HepG2 (cell line): ENCODE measurements around the gene FAM83E. TPM values are rescaled to one million over a fixed set of nuclear protein-coding genes. Genes with fewer than 3 reads are reported as not detected.

Source experiments
- ATAC-seq: fragments of 200-7000 bp; cut with Tn5 transposase; 3 replicates; pipeline ENCODE4 v1.9.1; 2020; ENCODE audit warnings: mild to moderate bottlenecking, moderate library complexity
- BruUV-seq: library from RNA; stranded (reverse); fragments of 400-500 nt; replicated peaks from 2 replicates; lab custom pipeline; 2021; lab: Mats Ljungman, UMichigan
- CTCF ChIA-PET: fragments of 300-600 bp; formaldehyde crosslinking; extraction: SDS; loops from one replicate; lab custom pipeline; 2021; ENCODE audit warnings: low total read pairs, inconsistent platforms, low intra/inter-chr PET ratio; lab: Yijun Ruan, JAX
- POLR2A ChIA-PET: fragments of 350-600 bp; sonication (Branson Sonifier 250); formaldehyde crosslinking; loops from one replicate; lab custom pipeline; 2020; ENCODE audit warnings: antibody characterized with exemption, inconsistent platforms; lab: Yijun Ruan, JAX
- DNase-seq: peaks from one replicate; pipeline ENCODE4 v3.0.0-alpha.2; 2015; ENCODE audit warnings: low spot score
- FAIRE-seq: peaks from 3 replicates; lab custom pipeline; 2011; peaks lifted over from hg19 to GRCh38; lab: Jason Lieb, UNC
- H2AFZ ChIP-seq: one replicate; pipeline ENCODE4 v1.6.1; 2011; ENCODE audit warnings: low read length, inconsistent platforms
- H3K27ac ChIP-seq: fragments of 300-600 bp; 3 replicates; pipeline ENCODE4 v1.8.0; 2011; ENCODE audit warnings: mixed run types, mild to moderate bottlenecking, mixed read lengths, low read length, inconsistent platforms; ENCODE audit not compliant: insufficient read depth; ENCODE audit errors: extremely low read length
- H3K27me3 ChIP-seq, 2 experiments: fragments of 200-600 bp in 1 of 2; 2 replicates in 1 of 2; 3 replicates in 1 of 2; pipeline versions ENCODE4 v1.6.0 to v1.8.0; 2011; ENCODE audit warnings: low read length in 2 of 2, mild to moderate bottlenecking in 2 of 2, moderate library complexity in 2 of 2, inconsistent platforms in 1 of 2; ENCODE audit not compliant: insufficient read depth in 2 of 2, control insufficient read depth in 1 of 2
- H3K36me3 ChIP-seq, 2 experiments: fragments of 200-600 bp in 1 of 2; replicated peaks in 1 of 2; 2 replicates in 1 of 2; 3 replicates in 1 of 2; pipeline versions ENCODE4 v1.5.1 to v1.8.0; 2011; ENCODE audit warnings: low read length in 2 of 2, inconsistent platforms in 1 of 2; ENCODE audit not compliant: insufficient read depth in 2 of 2, control insufficient read depth in 1 of 2
- H3K4me1 ChIP-seq: 2 replicates; pipeline ENCODE4 v1.5.1; 2012; ENCODE audit warnings: low read length, inconsistent platforms; ENCODE audit not compliant: insufficient read depth
- H3K4me2 ChIP-seq: 2 replicates; pipeline ENCODE4 v1.6.0; 2011; ENCODE audit warnings: low read depth, low read length, inconsistent platforms
- H3K4me3 ChIP-seq, 3 experiments: fragments of 200-600 bp in 1 of 3; sonication (generic), shearing (Covaris generic) in 1 of 3; replicated peaks in 1 of 3; 2 replicates each; pipeline ENCODE4 v1.5.1; 2011 to 2016; ENCODE audit warnings: low read length in 3 of 3, inconsistent platforms in 2 of 3, low read depth in 2 of 3, mild to moderate bottlenecking in 2 of 3, control low read depth in 1 of 3, mixed read lengths in 1 of 3; ENCODE audit not compliant: insufficient read depth in 1 of 3
- H3K79me2 ChIP-seq: one replicate; pipeline ENCODE4 v1.6.1; 2011; ENCODE audit warnings: low read length, inconsistent platforms; ENCODE audit not compliant: insufficient read depth
- H3K9ac ChIP-seq: 2 replicates; pipeline ENCODE4 v1.6.0; 2011; ENCODE audit warnings: mild to moderate bottlenecking, low read depth, low read length, inconsistent platforms; ENCODE audit not compliant: insufficient read depth
- H3K9me3 ChIP-seq: 2 replicates; pipeline ENCODE4 v1.5.1; 2012; ENCODE audit warnings: mild to moderate bottlenecking, low read length
- H4K20me1 ChIP-seq: 2 replicates; pipeline ENCODE4 v1.6.0; 2011; ENCODE audit warnings: inconsistent platforms, mild to moderate bottlenecking, low read length, moderate library complexity; ENCODE audit not compliant: insufficient read depth
- ASH2L ChIP-seq: fragments of 300-600, 200-600 bp; sonication (generic); IDR thresholded peaks from 2 replicates; pipeline ENCODE4 v1.7.0; 2017; ENCODE audit warnings: low read depth, mild to moderate bottlenecking, moderate library complexity, mixed read lengths, low read length; ENCODE audit not compliant: insufficient read length
- EP300 ChIP-seq, 3 experiments: sonication (generic) in 1 of 3; formaldehyde crosslinking in 1 of 3; IDR thresholded peaks; 2 replicates each; pipeline versions ENCODE4 v1.5.1 to v1.6.1; 2011 to 2020; ENCODE audit warnings: low read depth in 2 of 3, low read length in 2 of 3, borderline replicate concordance in 1 of 3, improper control_type of control experiment in 1 of 3, mild to moderate bottlenecking in 1 of 3, missing genetic modification reagents in 1 of 3, moderate library complexity in 1 of 3
- HCFC1 ChIP-seq: fragments of 150-350 bp; IDR thresholded peaks from 2 replicates; pipeline ENCODE4 v1.6.1; 2014; ENCODE audit warnings: low read depth, low read length
- HMG20B ChIP-seq: conservative IDR thresholded peaks from 2 replicates; pipeline ENCODE4 v1.6.1; 2016; ENCODE audit warnings: missing genetic modification reagents, missing compliant biosample characterization
- HNRNPLL ChIP-seq: fragments of 200-400 bp; formaldehyde crosslinking; IDR thresholded peaks from 2 replicates; pipeline ENCODE4 v1.6.1; 2017; ENCODE audit warnings: mild to moderate bottlenecking, low read depth, low read length; ENCODE audit not compliant: poor library complexity, severe bottlenecking
- MAX ChIP-seq: IDR thresholded peaks from 2 replicates; pipeline ENCODE4 v1.6.1; 2012; ENCODE audit warnings: inconsistent platforms
- NFYC ChIP-seq: IDR thresholded peaks from 2 replicates; pipeline ENCODE4 v1.6.1; 2016; ENCODE audit warnings: missing genetic modification reagents, missing compliant biosample characterization
- SOX6 ChIP-seq, 2 experiments: fragments of 450-650 bp in 1 of 2; sonication (generic) in 1 of 2; formaldehyde crosslinking in 1 of 2; IDR thresholded peaks; 2 replicates each; pipeline versions ENCODE4 v1.4.0 to v1.6.1; 2017 to 2020; ENCODE audit warnings: antibody characterized with exemption in 1 of 2, mild to moderate bottlenecking in 1 of 2, missing genetic modification reagents in 1 of 2
- SP1 ChIP-seq, 2 experiments: fragments of 450-650 bp in 1 of 2; sonication (generic) in 1 of 2; formaldehyde crosslinking in 1 of 2; IDR thresholded peaks; 2 replicates each; pipeline versions ENCODE4 v1.4.0 to v1.6.1; 2016 to 2020; ENCODE audit warnings: missing genetic modification reagents in 1 of 2
- SPEN ChIP-seq: sonication (generic); formaldehyde crosslinking; IDR thresholded peaks from 2 replicates; pipeline ENCODE4 v1.5.1; 2020; ENCODE audit warnings: low read depth, mild to moderate bottlenecking, missing genetic modification reagents
- SRSF1 ChIP-seq: fragments of 200-400 bp; formaldehyde crosslinking; optimal IDR thresholded peaks from 2 replicates; pipeline ENCODE3; 2017; ENCODE audit warnings: mild to moderate bottlenecking, low read depth, low read length, moderate library complexity
- TAF1 ChIP-seq: sonication (generic); formaldehyde crosslinking; IDR thresholded peaks from 2 replicates; pipeline ENCODE4 v1.4.0; 2020; ENCODE audit warnings: missing genetic modification reagents
- TAF15 ChIP-seq: fragments of 200-400 bp; formaldehyde crosslinking; IDR thresholded peaks from one replicate; pipeline ENCODE4 v1.6.1; 2018; ENCODE audit warnings: mild to moderate bottlenecking, low read depth, low read length; ENCODE audit not compliant: poor library complexity, severe bottlenecking
- TGIF2 ChIP-seq: IDR thresholded peaks from 2 replicates; pipeline ENCODE4 v1.6.1; 2016; ENCODE audit warnings: control low read depth, missing compliant biosample characterization
- ZFX ChIP-seq: sonication (generic); formaldehyde crosslinking; IDR thresholded peaks from 2 replicates; pipeline ENCODE4 v1.4.0; 2020; ENCODE audit warnings: mild to moderate bottlenecking, low read depth, missing genetic modification reagents, moderate library complexity
- ZNF143 ChIP-seq: sonication (generic); formaldehyde crosslinking; IDR thresholded peaks from 2 replicates; pipeline ENCODE4 v1.4.0; 2020; ENCODE audit warnings: missing genetic modification reagents
- ZNF20 ChIP-seq: sonication (generic); formaldehyde crosslinking; IDR thresholded peaks from 2 replicates; pipeline ENCODE4 v1.4.0; 2020; ENCODE audit warnings: mild to moderate bottlenecking, moderate library complexity, missing genetic modification reagents
- ZNF430 ChIP-seq: sonication (generic); formaldehyde crosslinking; IDR thresholded peaks from 2 replicates; pipeline ENCODE4 v1.9.0; 2021; ENCODE audit warnings: mild to moderate bottlenecking, missing genetic modification reagents
- ZSCAN22 ChIP-seq: sonication (generic); formaldehyde crosslinking; IDR thresholded peaks from 2 replicates; pipeline ENCODE4 v1.4.0; 2020; ENCODE audit warnings: mild to moderate bottlenecking, missing genetic modification reagents
- WGBS: methylation state at CpG from one replicate; pipeline ENCODE4 v1.1.6; 2017; ENCODE audit warnings: low lambda C conversion rate; 5-methylcytosine and 5-hydroxymethylcytosine counted together
- in situ Hi-C: cut with HindIII; loops from 2 replicates; pipeline ENCODE4 v1.10.0; 2017; ENCODE audit warnings: low pct_unique_long_range_greater_than_20kb; ENCODE audit not compliant: extremely low pct_ligation_motif_present
- intact Hi-C: fragments of 100-400 bp; cut with micrococcal nuclease; formaldehyde crosslinking; loops from one replicate; pipeline ENCODE4 v1.10.0; 2022; ENCODE audit not compliant: unreplicated experiment
- polyA plus RNA-seq, 8 experiments: library from polyadenylated mRNA; depleted of rRNA in 3 of 8; stranded (reverse) in 7 of 8; unstranded in 1 of 8; fragments of >200 nt; fragmentation: Illumina TruSeq in 4 of 8; extraction: Trizol in 4 of 8; gene quantifications; 2 replicates each; pipeline versions ENCODE4 v1.2.1 to v1.2.3, GENCODE V29; 2011 to 2016; ENCODE audit warnings: low read depth in 4 of 8, missing spikeins in 1 of 8, mixed read lengths in 1 of 8; ENCODE audit not compliant: insufficient read depth in 1 of 8
- total RNA-seq, 5 experiments: library from RNA; depleted of rRNA; stranded (reverse); fragments of >200 nt; fragmentation: Illumina TruSeq; extraction: Trizol; gene quantifications; 2 replicates each; pipeline ENCODE4 v1.2.3, GENCODE V29; 2016; ENCODE audit warnings: low read depth in 1 of 5
- TF ChIP-seq, protein P1 (sequence below): sonication (generic); formaldehyde crosslinking; IDR thresholded peaks from 2 replicates; pipeline ENCODE4 v1.4.0; 2020; ENCODE audit warnings: missing genetic modification reagents

The FAM83E gene
- total and polyA plus RNA-seq, 2 of the 13 experiments (the other 11 are each of a cell fraction or from before 2014, with no cell fraction given), result 0.18 to 0.60 TPM

DNA sequence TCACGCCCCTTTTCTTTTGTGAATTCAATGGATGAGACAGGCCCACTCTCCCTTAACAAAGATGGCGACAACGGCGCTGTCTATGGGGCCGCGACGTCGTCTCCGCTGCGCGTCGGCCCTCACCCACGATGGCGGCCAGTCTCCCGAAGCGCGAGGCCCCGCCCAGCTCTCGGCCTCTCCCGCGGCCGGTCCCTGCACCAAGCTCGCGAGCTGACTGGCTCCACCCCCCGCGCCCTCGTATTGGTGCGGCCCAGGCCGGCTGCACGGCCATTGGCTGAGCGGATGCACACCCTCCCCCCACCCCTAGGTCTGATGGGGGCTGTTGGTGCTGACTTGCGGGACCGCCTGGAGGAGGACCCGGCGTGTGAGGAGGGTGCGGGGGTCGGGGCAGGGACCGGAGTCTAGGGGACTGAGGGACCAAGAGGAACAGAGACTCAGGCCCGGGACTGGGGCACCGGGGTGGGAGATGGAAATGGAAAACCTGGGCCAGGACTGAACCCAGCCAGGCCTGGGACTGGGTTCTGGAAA, 9.3 kb upstream of the FAM83E start:
- intact Hi-C loops, result no loop called here
- Histone ChIP-seq H3K27me3 (no peaks in the 10 kb centered on the region), H4K20me1 (no peaks in the 10 kb centered on the region), H3K79me2 (peaks cover 4% of the 10 kb centered on the region), H2AFZ (no peak overlapping the region), H3K9ac (peak overlapping the region; percentile 66), H3K27ac (peak overlapping the region; percentile 73), H3K9me3 (no peaks in the 10 kb centered on the region), H3K4me1 (peaks cover 49% of the 10 kb centered on the region), H3K4me3 (peak overlapping the region; percentile 52 to 65 (median 63); a peak in 5 of 6 replicates), H3K36me3 (no peaks in the 10 kb centered on the region), H3K4me2 (peak overlapping the region; percentile 73)
- ATAC-seq, result peak; percentile 74
- ChIA-PET CTCF (no interaction called here), POLR2A (interaction anchor here (0.9 to 1.8 kb wide), 4 partner anchors 9 to 56 kb away, joined by 3 to 15 read pairs (median 3); partner anchors contain the start of gene FAM83E)
- no TSS peak for BruUV-seq
- peak; percentile 68 for FAIRE-seq
- peak; percentile 82 for DNase-seq
- 84% methylated on average over 40 of the region's 40 CpGs for WGBS
- in situ Hi-C loops, result no loop called here
- TF ChIP-seq SP1 (IDR thresholded peaks at IDR 0.05) (no peak), SP1 (CRISPR knock-in tag; IDR thresholded peaks at IDR 0.05) (peak; percentile 51; the same call in 1 of the 2 replicates), ZNF143 (peak; percentile 40; the same call in 1 of the 2 replicates), HCFC1 (peak; percentile 57; the same call in 1 of the 2 replicates), ZNF430 (CRISPR knock-in tag) (0 out of 2 replicates have a peak, but pooled peaks have one; percentile 26), HNRNPLL (peak; percentile 34), TAF15 (no peak), ASH2L (no peak), SRSF1 (peak; percentile 72), ZSCAN22 (CRISPR knock-in tag) (no peak), MAX (peak; percentile 40; the same call in 1 of the 2 replicates), ZNF20 (CRISPR knock-in tag) (no peak), TAF1 (peak; percentile 34; the same call in 1 of the 2 replicates), NFYC (CRISPR knock-in tag) (peak; percentile 82), SPEN (CRISPR knock-in tag) (peak; percentile 47; the same call in 1 of the 2 replicates), TGIF2 (CRISPR knock-in tag) (0 out of 2 replicates have a peak, but pooled peaks have one; percentile 34), ZFX (CRISPR knock-in tag) (peak; percentile 72), SOX6 (IDR thresholded peaks at IDR 0.05) (no peak), SOX6 (CRISPR knock-in tag; IDR thresholded peaks at IDR 0.05) (peak; percentile 47; the same call in 1 of the 2 replicates), HMG20B (CRISPR knock-in tag) (no peak), EP300 (IDR thresholded peaks at IDR 0.05; ENCODE audit: low read depth in 2 of 2, low read length in 2 of 2) (0 out of 4 replicates have a peak, but pooled peaks of 1 of the 2 experiments have one; percentile 9), EP300 (CRISPR knock-in tag; IDR thresholded peaks at IDR 0.05; ENCODE audit: borderline replicate concordance) (no peak)
- TF ChIP-seq, protein P1, sequence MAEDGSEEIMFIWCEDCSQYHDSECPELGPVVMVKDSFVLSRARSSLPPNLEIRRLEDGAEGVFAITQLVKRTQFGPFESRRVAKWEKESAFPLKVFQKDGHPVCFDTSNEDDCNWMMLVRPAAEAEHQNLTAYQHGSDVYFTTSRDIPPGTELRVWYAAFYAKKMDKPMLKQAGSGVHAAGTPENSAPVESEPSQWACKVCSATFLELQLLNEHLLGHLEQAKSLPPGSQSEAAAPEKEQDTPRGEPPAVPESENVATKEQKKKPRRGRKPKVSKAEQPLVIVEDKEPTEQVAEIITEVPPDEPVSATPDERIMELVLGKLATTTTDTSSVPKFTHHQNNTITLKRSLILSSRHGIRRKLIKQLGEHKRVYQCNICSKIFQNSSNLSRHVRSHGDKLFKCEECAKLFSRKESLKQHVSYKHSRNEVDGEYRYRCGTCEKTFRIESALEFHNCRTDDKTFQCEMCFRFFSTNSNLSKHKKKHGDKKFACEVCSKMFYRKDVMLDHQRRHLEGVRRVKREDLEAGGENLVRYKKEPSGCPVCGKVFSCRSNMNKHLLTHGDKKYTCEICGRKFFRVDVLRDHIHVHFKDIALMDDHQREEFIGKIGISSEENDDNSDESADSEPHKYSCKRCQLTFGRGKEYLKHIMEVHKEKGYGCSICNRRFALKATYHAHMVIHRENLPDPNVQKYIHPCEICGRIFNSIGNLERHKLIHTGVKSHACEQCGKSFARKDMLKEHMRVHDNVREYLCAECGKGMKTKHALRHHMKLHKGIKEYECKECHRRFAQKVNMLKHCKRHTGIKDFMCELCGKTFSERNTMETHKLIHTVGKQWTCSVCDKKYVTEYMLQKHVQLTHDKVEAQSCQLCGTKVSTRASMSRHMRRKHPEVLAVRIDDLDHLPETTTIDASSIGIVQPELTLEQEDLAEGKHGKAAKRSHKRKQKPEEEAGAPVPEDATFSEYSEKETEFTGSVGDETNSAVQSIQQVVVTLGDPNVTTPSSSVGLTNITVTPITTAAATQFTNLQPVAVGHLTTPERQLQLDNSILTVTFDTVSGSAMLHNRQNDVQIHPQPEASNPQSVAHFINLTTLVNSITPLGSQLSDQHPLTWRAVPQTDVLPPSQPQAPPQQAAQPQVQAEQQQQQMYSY (CRISPR knock-in tag), result peak; percentile 81
